Adipocyte (in vitro differentiated cells): ENCODE results near the gene RPL4.

Experiments used
- DNase-seq: peaks from one replicate; pipeline ENCODE4 v3.0.0-alpha.2; 2015; ENCODE audit warnings: low read depth
- H3K27me3 ChIP-seq: replicated peaks from 2 replicates; pipeline ENCODE4 v1.7.0; 2013; ENCODE audit warnings: mild to moderate bottlenecking, low read length, moderate library complexity; ENCODE audit not compliant: control insufficient read depth, insufficient read depth
- H3K36me3 ChIP-seq: 2 replicates; pipeline ENCODE4 v1.7.0; 2013; ENCODE audit warnings: low read length, mild to moderate bottlenecking, moderate library complexity; ENCODE audit not compliant: control insufficient read depth, insufficient read depth, severe bottlenecking
- H3K4me1 ChIP-seq: 2 replicates; pipeline ENCODE4 v1.7.0; 2013; ENCODE audit warnings: mild to moderate bottlenecking, low read length, moderate library complexity; ENCODE audit not compliant: control insufficient read depth, insufficient read depth
- H3K4me3 ChIP-seq: 2 replicates; pipeline ENCODE4 v1.7.0; 2013; ENCODE audit warnings: mild to moderate bottlenecking, low read length, moderate library complexity
- H3K9ac ChIP-seq: 2 replicates; pipeline ENCODE4 v1.7.0; 2013; ENCODE audit warnings: mild to moderate bottlenecking, low read length, moderate library complexity
- H3K9me3 ChIP-seq: 2 replicates; pipeline ENCODE4 v1.7.0; 2013; ENCODE audit warnings: mild to moderate bottlenecking, low read length, moderate library complexity; ENCODE audit not compliant: control insufficient read depth

RPL4 gene

DNA sequence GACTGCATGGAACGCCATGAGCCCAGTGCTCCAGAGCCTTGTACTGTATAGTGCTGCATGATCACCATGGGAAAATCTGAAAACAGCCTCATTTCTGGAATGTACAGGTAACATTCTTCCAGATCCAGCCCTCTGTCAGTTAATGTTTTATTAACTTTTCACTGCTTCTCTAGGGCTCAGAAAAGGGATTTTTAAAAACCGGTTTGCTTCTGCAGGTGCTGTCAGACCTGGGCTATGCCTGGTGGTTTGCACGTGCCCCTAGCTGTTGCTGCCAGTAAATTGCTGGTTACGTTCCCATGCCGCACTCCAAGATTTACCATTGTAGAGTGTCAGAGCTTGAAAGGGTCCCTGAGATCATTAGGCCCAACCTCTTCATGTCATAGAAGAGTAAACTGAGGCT, 16.1 kb downstream of the RPL4 start:
- H3K9ac ChIP-seq = no peak overlapping the region
- no peaks in the 10 kb centered on the region for H3K9me3 ChIP-seq
- no peaks in the 10 kb centered on the region for H3K27me3 ChIP-seq
- peaks cover 57% of the 10 kb centered on the region for H3K36me3 ChIP-seq
- H3K4me3 ChIP-seq = no peak overlapping the region
- no peak for DNase-seq
- H3K4me1 ChIP-seq = peaks cover 5% of the 10 kb centered on the region

DNA sequence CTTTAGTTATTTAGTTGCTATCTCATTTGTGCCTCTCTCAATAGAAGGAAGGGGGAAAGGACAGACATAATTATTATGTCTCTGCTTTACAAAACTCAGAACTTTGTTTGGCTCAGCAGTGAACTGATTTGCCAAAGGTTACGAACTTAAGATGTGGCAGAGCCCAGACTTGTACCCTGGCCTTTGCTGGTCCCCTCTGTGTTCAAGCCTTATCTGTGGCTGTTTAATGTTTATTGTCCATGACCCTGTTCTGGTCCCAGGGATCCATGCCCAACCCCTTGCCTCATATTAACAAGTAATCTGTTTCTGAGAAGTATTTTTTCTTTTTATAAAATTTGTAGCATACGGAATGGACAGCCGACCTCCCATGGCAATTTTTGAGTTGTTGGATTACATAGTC, 17.8 kb downstream of the RPL4 start:
- no peak for DNase-seq
- H3K4me3 ChIP-seq = no peak overlapping the region
- peaks cover 52% of the 10 kb centered on the region for H3K36me3 ChIP-seq
- no peaks in the 10 kb centered on the region for H3K27me3 ChIP-seq
- H3K4me1 ChIP-seq = peaks cover 7% of the 10 kb centered on the region
- H3K9ac ChIP-seq = no peak overlapping the region
- H3K9me3 ChIP-seq = no peaks in the 10 kb centered on the region

DNA sequence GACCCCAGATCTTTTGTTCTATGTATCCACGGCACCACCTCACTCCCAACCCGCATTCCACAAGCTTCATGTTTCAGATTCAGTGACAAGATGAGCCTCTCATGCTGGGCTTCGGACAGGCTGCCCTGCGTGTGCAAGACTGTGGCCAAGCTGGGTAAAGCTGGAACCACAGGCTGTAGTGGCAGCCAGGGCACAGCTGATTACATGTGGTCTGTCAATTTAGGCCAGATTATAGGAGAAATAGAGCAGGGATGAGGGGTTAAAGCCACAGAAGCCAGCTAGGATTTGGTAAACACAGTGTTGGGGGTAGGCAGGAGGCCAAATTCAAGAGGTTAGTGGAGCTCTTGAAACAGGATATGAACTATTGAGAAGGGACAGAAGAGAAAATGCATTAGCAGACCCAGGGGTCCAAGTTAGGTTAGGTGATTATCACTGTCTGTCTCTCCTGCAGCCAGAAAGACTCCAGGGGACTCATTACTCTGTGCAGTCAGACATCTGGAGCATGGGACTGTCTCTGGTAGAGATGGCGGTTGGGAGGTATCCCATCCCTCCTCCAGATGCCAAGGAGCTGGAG, 20.0 kb downstream of the RPL4 start:
- H3K4me3 ChIP-seq = no peak overlapping the region
- H3K9ac ChIP-seq = no peak overlapping the region
- H3K36me3 ChIP-seq = peaks cover 35% of the 10 kb centered on the region
- no peaks in the 10 kb centered on the region for H3K9me3 ChIP-seq
- peaks cover 7% of the 10 kb centered on the region for H3K4me1 ChIP-seq
- H3K27me3 ChIP-seq = no peaks in the 10 kb centered on the region
- no peak for DNase-seq

DNA sequence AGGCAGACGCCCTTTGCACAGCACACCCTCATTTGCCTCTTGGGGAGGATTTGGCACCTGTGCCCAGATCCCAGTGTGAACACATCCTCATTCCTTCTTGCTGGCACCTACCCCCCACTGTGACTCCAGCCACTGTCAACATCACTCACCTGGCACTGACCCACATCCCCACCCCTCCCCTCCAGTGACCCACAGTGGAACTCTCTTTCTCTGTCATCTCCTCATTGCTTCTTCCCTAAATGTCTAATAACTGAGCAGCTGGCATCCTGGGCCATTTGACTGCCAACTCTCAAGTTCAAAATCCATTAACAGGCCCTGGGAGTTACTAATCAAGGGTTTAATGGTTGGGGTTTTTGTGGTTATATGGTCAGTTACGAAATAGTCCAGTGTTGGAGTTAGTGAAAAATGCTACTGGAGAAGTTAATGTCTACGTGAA, 21.5 kb downstream of the RPL4 start:
- Histone ChIP-seq H3K36me3 (peaks cover 20% of the 10 kb centered on the region), H3K4me1 (peaks cover 7% of the 10 kb centered on the region), H3K27me3 (no peaks in the 10 kb centered on the region), H3K4me3 (no peak overlapping the region), H3K9me3 (no peaks in the 10 kb centered on the region), H3K9ac (no peak overlapping the region)
- no peak for DNase-seq

DNA sequence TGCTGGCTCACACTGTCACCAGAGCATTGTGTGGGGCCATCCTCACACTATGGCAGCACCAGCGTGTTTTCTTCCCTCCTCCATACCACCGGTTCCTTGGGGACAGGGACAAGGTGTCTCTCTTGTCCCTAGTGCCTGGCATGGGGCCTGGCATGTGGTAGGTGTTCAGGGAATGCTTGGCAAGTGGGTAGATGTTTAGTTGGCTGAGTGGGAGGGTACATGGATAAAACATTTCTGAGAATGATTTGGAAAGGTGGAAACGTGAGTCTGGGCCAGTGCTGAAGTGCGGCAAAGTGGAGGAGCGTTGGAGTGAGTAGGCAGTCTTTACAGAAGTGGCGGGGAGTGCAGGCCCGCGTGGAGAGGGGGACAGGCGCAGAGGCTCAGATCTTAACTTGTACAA, 22.1 kb downstream of the RPL4 start:
- Histone ChIP-seq H3K9ac (no peak overlapping the region), H3K4me3 (no peak overlapping the region), H3K4me1 (peaks cover 7% of the 10 kb centered on the region), H3K9me3 (no peaks in the 10 kb centered on the region), H3K36me3 (peaks cover 14% of the 10 kb centered on the region), H3K27me3 (no peaks in the 10 kb centered on the region)
- DNase-seq = no peak

DNA sequence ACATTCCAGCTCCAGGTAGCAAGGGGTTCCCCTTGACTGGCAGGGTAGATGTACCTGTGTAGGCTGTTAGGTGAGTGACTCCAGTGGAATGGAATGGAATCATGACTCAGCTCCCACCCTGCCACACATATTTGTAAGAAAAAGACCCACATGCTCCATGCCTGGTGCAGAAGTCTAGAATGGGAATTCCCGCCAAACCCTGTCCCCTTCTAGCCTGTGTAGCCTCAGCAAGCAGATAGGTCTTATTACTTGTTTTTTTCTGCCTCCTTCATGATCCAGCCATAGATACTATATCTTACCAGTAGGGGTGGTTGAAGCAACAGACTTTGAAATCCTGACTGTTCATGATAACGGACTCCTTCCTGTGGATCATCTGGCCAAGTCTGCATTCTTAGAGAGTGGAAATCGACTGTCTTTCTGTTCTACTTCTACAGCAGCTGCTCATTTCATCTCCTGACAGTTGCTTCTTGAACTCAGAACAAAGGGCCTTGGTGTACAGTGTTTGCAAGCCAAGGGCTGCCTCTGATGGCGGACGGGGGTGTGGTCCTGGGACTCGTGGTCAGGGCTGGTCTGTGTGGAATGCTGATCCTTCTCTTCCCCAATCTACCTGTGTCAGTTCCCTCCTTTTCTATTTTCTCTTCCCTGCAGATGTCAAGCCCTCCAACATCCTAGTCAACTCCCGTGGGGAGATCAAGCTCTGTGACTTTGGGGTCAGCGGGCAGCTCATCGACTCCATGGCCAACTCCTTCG, 23.4 kb downstream of the RPL4 start:
- Histone ChIP-seq H3K4me1 (peaks cover 7% of the 10 kb centered on the region), H3K9ac (no peak overlapping the region), H3K9me3 (no peaks in the 10 kb centered on the region), H3K4me3 (no peak overlapping the region), H3K27me3 (no peaks in the 10 kb centered on the region), H3K36me3 (peaks cover 13% of the 10 kb centered on the region)
- no peak for DNase-seq

DNA sequence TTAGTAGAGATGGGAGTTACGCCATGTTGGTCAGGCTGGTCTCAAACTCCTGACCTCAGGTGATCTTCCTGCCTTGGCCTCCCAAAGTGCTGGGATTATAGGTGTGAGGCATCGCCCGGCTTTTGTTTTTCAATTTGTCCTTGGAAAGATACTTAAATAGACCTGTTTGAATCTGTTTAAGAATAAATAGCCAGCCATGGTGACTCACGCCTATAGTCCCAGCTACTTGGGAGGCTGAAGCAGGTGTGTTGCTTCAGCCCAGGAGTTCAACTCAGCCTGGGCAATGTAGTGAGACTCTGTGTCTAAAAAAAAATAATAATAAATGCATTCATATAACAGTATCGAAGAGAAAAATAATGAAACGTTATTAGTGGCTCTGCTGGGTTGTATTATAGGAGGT, 24.4 kb downstream of the RPL4 start:
- Histone ChIP-seq H3K27me3 (no peaks in the 10 kb centered on the region), H3K36me3 (peaks cover 13% of the 10 kb centered on the region), H3K9me3 (no peaks in the 10 kb centered on the region), H3K4me3 (no peak overlapping the region), H3K4me1 (peaks cover 7% of the 10 kb centered on the region), H3K9ac (no peak overlapping the region)
- no peak for DNase-seq

DNA sequence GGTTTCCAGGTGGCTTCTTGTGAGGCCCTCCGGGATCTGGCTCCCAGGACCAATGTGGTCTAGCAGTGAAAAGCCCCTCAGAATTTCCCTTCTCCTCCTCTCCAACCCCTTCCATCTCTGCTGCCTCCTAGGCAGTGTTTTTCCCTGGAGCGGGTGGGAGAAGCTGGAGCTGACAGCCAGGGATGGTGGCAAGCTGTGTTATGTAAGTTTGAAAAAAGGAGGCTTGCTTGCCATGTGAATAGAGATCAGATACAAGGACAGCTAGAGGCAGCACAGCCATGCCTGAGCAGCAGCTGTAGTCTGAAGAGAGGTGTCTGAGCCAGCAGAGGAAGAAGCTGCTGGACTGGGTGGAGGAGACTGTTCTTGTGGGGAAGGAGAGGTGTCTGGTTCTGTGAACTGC, 27.6 kb downstream of the RPL4 start:
- Histone ChIP-seq H3K9me3 (no peaks in the 10 kb centered on the region), H3K4me3 (no peak overlapping the region), H3K36me3 (peaks cover 7% of the 10 kb centered on the region), H3K27me3 (no peaks in the 10 kb centered on the region), H3K4me1 (peaks cover 22% of the 10 kb centered on the region), H3K9ac (no peak overlapping the region)
- no peak for DNase-seq

DNA sequence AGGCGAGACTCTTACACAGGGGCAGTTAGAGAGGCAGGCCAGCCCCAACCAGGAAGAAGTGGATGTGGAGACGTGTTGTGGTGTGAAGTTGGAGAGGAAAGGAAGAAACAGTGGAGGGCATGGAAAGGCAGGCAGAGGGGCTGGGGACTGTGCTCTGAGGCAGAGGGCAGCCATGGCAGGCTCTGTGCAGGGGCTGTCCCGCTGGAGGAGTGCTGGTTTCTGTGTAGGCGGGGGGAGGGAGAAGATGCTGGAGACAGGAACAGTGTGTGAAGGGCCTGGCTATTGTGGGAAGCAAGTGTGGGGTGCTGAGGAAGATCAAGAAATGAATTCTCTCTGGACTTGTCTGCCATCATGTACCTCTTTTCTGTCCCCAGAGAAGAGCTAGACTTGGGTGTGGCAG, 28.1 kb downstream of the RPL4 start:
- H3K27me3 ChIP-seq = no peaks in the 10 kb centered on the region
- H3K9me3 ChIP-seq = no peaks in the 10 kb centered on the region
- DNase-seq = no peak
- H3K36me3 ChIP-seq = peaks cover 2% of the 10 kb centered on the region
- no peak overlapping the region for H3K9ac ChIP-seq
- peaks cover 23% of the 10 kb centered on the region for H3K4me1 ChIP-seq
- no peak overlapping the region for H3K4me3 ChIP-seq

DNA sequence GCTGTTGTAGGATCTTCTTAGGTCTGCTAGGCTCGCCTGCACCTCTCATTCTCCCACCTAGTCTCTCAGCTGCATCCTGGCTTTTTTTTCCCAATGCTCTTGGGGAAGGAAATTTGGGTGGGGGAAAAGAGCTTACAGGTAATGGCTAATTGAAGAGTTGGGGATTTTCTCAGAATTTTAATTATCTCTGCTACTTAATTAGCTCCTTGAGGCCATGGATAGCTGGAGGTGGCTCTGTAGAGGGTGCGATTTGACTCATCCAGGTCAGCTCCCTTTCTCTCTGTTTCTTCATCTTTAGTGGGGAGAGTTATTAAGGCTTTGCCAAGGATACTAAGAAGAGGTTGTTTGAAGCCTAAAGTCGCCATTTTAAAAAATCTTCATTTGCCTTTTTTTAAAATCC, 29.7 kb downstream of the RPL4 start:
- H3K9me3 ChIP-seq = no peaks in the 10 kb centered on the region
- H3K36me3 ChIP-seq = no peaks in the 10 kb centered on the region
- H3K4me1 ChIP-seq = peaks cover 23% of the 10 kb centered on the region
- H3K27me3 ChIP-seq = no peaks in the 10 kb centered on the region
- no peak overlapping the region for H3K9ac ChIP-seq
- no peak for DNase-seq
- no peak overlapping the region for H3K4me3 ChIP-seq

DNA sequence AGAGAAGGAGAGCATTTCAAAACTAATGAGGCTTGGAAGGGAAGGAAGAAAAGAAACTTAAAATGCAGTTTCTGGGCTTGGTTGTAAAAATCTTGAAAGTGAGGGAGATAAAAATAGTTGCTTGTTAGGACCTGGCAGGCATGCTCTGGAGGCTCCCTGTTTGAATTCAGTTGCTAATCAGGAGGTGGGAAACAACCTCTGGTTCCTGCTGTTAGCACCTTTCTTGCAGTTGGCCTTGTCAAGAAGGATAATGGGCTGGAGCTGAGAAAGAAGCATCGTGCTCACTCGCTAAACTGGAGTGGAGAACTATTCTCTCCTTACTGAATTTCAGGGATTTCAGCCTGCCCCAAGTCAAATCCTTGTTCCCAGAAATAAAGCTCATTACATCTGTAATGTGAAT, 30.5 kb downstream of the RPL4 start:
- Histone ChIP-seq H3K9ac (no peak overlapping the region), H3K4me1 (peaks cover 23% of the 10 kb centered on the region), H3K4me3 (no peak overlapping the region), H3K9me3 (no peaks in the 10 kb centered on the region), H3K36me3 (no peaks in the 10 kb centered on the region), H3K27me3 (no peaks in the 10 kb centered on the region)
- DNase-seq = no peak
